ENCODE results near the gene SMTNL1.

DNA sequence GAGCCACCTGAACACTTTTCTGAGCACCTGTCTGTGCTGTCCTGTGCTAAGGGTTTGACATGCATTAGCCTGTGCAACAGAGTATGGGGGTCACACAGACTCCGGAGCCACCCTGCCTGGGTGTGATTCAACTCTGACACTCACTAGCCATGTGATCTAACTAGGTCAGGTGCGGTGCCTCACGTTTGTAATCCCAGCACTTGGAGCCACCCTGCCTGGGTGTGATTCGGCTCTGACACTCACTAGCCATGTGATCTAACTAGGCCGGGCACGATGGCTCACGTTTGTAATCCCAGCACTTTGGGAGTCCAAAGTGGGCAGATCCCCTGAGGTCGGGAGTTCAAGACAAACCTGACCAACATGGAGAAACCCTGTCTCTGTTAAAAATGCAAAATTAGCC, 18.6 kb downstream of the SMTNL1 start:
- TF ChIP-seq, protein P1, sequence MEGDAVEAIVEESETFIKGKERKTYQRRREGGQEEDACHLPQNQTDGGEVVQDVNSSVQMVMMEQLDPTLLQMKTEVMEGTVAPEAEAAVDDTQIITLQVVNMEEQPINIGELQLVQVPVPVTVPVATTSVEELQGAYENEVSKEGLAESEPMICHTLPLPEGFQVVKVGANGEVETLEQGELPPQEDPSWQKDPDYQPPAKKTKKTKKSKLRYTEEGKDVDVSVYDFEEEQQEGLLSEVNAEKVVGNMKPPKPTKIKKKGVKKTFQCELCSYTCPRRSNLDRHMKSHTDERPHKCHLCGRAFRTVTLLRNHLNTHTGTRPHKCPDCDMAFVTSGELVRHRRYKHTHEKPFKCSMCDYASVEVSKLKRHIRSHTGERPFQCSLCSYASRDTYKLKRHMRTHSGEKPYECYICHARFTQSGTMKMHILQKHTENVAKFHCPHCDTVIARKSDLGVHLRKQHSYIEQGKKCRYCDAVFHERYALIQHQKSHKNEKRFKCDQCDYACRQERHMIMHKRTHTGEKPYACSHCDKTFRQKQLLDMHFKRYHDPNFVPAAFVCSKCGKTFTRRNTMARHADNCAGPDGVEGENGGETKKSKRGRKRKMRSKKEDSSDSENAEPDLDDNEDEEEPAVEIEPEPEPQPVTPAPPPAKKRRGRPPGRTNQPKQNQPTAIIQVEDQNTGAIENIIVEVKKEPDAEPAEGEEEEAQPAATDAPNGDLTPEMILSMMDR (IDR thresholded peaks at IDR 0.05): no peak
- no peak for TF ChIP-seq POLR2A (IDR thresholded peaks at IDR 0.05)

Measured in right lobe of liver (tissue), 4 donors.